ENCODE data around the gene RHOG. TPM values are rescaled to one million over a fixed set of nuclear protein-coding genes. Genes with fewer than 3 reads are reported as not detected.

RHOG gene
- total and polyA plus RNA-seq, 9 of the 15 experiments (the other 6 are each of a cell fraction or from before 2014, with no cell fraction given) = 22.6 to 162 (median 80.3) TPM

DNA sequence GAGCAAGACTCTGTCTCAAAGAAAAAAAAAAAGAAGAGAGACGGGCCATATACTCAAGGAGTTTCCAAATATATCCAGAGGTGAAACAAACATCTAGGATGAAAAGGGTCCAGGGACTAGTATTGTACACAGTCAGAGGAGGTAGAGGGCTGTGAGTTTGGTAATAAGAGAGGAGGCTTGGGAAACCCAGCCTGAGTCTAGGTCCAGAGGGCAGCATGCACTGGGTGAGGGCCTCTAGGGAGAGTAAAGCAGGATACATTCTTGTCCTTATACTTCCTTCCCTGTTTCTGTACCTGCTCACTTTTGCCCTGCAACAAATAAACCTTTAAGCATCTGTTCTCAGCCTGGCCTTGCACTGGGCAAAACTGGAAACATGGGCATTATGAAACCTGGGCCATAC, 46.2 kb upstream of the RHOG start:
- Histone ChIP-seq H3K4me1 (replicated peaks in 1 of 2; ENCODE audit: control insufficient read depth in 2 of 2, insufficient read depth in 2 of 2, low read length in 2 of 2) (peaks cover 6 to 17% of the 10 kb centered on the region in 2 experiments), H3K4me2 (ENCODE audit: insufficient read depth, low read length) (no peak overlapping the region), H3K9me3 (replicated peaks; ENCODE audit: control insufficient read depth, insufficient read depth, low read depth, low read length) (no peaks in the 10 kb centered on the region), H3K36me3 (ENCODE audit: control insufficient read depth, insufficient read depth, low read length) (no peaks in the 10 kb centered on the region), H3K4me3 (no peak overlapping the region), H3K79me2 (ENCODE audit: control insufficient read depth, insufficient read depth, low read length) (peaks cover 73% of the 10 kb centered on the region), H3K9ac (ENCODE audit: insufficient read depth in 1 of 2, low read depth in 2 of 2, low read length in 2 of 2) (no peak overlapping the region), H3K27ac (ENCODE audit: extremely low read depth, low read depth, low read length) (no peak overlapping the region), H4K20me1 (replicated peaks; ENCODE audit: control insufficient read depth, insufficient read depth, low read length) (peaks cover 6% of the 10 kb centered on the region; the same call in 1 of the 2 replicates), H3K9me1 (ENCODE audit: control insufficient read depth, insufficient read depth, low read length) (no peaks in the 10 kb centered on the region), H2AFZ (ENCODE audit: low read depth, low read length) (no peak overlapping the region), H3K27me3 (ENCODE audit: control insufficient read depth in 2 of 2, insufficient read depth in 2 of 2, low read length in 2 of 2) (no peaks in the 10 kb centered on the region)
- BruUV-seq (replicated peaks) = no TSS peak
- no peak; the same call in 2 of the 3 replicates for ATAC-seq
- TF ChIP-seq PHF20 (IDR thresholded peaks at IDR 0.05; ENCODE audit: partially characterized antibody) = no peak
- TF ChIP-seq ZKSCAN3 (CRISPR knock-in tag; IDR thresholded peaks at IDR 0.05) = no peak
- no peak for TF ChIP-seq RFX7 (CRISPR knock-in tag; IDR thresholded peaks at IDR 0.05)
- TF ChIP-seq TEAD2 (tag; IDR thresholded peaks at IDR 0.05) = no peak
- no peak for TF ChIP-seq ZNF354B (CRISPR knock-in tag; IDR thresholded peaks at IDR 0.05)
- TF ChIP-seq, protein P1, sequence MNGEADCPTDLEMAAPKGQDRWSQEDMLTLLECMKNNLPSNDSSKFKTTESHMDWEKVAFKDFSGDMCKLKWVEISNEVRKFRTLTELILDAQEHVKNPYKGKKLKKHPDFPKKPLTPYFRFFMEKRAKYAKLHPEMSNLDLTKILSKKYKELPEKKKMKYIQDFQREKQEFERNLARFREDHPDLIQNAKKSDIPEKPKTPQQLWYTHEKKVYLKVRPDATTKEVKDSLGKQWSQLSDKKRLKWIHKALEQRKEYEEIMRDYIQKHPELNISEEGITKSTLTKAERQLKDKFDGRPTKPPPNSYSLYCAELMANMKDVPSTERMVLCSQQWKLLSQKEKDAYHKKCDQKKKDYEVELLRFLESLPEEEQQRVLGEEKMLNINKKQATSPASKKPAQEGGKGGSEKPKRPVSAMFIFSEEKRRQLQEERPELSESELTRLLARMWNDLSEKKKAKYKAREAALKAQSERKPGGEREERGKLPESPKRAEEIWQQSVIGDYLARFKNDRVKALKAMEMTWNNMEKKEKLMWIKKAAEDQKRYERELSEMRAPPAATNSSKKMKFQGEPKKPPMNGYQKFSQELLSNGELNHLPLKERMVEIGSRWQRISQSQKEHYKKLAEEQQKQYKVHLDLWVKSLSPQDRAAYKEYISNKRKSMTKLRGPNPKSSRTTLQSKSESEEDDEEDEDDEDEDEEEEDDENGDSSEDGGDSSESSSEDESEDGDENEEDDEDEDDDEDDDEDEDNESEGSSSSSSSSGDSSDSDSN (IDR thresholded peaks at IDR 0.05; ENCODE audit: borderline replicate concordance in 1 of 2, low read depth in 2 of 2, low read length in 2 of 2) = no peak
- TF ChIP-seq HMG20A (CRISPR knock-in tag; conservative IDR thresholded peaks at IDR 0.05) = no peak
- TF ChIP-seq, protein P2, sequence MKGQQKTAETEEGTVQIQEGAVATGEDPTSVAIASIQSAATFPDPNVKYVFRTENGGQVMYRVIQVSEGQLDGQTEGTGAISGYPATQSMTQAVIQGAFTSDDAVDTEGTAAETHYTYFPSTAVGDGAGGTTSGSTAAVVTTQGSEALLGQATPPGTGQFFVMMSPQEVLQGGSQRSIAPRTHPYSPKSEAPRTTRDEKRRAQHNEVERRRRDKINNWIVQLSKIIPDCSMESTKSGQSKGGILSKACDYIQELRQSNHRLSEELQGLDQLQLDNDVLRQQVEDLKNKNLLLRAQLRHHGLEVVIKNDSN (CRISPR knock-in tag; IDR thresholded peaks at IDR 0.05) = no peak
- TF ChIP-seq SNRNP70 (optimal IDR thresholded peaks at IDR 0.05; ENCODE audit: low read depth, low read length) = no peak
- DNase-seq (ENCODE audit: extremely low read depth in 1 of 4, low spot score in 3 of 4) = no peak
- FAIRE-seq = no peak
- intact Hi-C loops (cut with micrococcal nuclease) (no loop called here), in situ Hi-C loops (cut with MboI) (no loop called here)
- ChIA-PET CTCF (ENCODE audit: low intra/inter-chr PET ratio) (no interaction called here), POLR2A (no interaction called here)
- WGBS (ENCODE audit: insufficient coverage, low coverage, missing lambda C conversion rate) = no CpG with 5 or more reads among the region's 1 CpG

Measured in K562 (cell line).